Measurements from ENCODE around the gene POFUT1.
"Not testable (repeated sequence)": the region's sequence is repeated elsewhere in the genome, so short reads cannot be mapped to it uniquely, and the experiment has no call there.

Gene POFUT1

GRCh38 chr20:32189123-32189410 lies 18.6 kb upstream of the POFUT1 start:
- no peak for DNase-seq (ENCODE audit: low read depth)

DNA sequence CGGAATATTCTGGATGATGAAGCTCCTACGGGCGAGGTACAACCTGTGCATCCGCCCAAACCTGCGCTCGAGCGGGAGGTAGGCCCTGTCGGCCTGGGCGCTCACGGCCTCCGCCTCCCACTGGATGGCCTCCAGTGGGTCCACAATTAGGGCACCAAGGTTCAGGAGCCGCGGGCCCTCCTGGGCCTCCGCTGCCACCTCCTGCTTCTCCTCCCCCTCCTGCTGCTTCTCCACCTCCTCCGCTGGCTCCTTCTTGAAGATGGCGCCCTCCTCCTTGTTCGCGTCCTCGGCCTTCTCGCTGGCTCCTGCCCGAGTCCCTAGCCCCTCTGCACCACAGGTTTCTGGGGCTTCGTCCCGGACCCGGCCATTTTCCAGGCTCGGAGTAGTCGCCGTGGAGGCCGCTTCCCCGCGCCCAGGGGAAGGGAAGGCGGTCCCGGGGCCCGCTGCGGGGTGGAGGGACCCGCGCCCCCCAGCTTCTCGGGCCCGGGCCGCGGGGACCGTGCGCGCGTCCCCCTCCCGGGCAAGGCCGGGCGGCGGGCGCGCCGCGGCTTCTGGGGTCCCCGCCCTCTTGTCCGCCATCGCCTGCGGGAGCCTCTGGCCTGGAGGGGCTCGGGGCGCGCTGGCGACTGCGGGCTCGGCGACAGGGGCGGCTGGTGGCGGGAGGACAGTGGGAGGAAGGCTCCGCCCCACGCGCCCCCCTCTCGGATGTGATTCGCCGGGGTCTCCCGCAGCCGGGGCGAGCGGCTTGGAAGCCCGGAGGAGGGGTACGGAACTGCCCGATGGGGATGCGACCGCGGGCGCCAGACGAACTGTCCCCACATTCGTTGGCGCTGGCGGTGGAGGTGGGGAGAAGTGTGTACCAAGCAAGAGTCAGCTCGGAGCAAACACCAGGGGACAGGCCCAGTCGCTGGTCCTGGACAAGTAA lies 17.7 kb upstream of the POFUT1 start:
- DNase-seq (ENCODE audit: low read depth) = no peak

DNA sequence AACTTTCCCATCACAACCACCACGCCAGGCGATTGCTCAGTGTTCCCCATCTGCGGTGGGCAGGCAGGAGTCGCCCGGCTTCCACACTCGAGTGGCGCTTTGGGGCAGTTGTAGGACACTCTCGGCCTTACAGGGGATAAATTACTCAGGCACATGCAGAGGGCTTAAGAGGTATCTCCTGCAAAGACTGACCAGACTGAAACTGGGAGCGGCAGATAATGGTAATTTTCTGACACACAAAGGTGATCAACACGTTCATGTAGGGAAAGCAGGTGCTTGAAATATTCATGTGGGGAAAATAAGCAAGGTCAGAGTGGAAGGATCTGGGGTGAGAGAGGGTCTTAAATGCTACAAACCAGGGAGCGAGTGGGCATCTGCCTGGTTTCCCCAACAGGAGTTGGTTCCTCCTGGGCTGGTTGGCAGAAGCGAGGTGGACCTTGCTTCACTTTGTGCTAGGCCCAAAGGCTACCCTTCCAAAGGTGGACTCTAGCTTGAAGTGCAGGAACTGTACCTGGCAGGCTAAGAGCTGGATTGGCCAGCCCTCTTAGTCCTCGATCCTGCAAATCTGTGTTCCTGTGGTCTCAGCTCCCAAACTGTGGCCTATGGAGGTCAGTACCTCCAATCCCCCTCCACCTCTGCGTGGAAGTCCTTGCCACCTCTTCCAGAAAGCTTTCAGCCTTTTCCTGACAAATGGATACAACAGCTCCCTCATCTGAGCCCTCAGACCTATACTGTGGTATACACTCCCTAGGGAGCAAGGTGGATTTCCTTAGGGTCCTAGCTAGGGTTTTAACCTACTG lies 16.9 kb upstream of the POFUT1 start:
- no peak for DNase-seq (ENCODE audit: low read depth)

DNA sequence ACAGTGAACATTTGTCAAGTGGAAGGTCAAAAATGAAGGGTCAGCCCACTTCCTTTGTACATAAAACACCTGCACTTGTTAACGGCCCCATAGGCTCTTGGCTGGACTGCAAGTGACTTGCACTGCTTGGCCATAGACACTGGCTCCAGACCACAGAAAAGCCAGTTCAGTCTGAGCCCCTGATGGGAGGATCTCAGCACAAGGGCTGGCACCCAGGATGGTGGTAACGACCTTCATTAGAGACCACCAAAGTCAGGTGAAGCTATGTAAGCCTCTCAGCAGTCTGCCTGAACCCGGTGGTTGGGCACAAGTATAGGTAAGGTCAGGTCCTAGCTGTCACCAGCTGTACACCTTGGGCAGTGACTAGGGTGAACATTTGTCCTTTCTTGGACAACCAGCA lies 16.3 kb upstream of the POFUT1 start:
- DNase-seq (ENCODE audit: low read depth) = no peak

GRCh38 chr20:32191873-32192272 lies 15.8 kb upstream of the POFUT1 start:
- DNase-seq (ENCODE audit: low read depth) = no peak

GRCh38 chr20:32192698-32193097 lies 15.0 kb upstream of the POFUT1 start:
- no peak for DNase-seq (ENCODE audit: low read depth)

DNA sequence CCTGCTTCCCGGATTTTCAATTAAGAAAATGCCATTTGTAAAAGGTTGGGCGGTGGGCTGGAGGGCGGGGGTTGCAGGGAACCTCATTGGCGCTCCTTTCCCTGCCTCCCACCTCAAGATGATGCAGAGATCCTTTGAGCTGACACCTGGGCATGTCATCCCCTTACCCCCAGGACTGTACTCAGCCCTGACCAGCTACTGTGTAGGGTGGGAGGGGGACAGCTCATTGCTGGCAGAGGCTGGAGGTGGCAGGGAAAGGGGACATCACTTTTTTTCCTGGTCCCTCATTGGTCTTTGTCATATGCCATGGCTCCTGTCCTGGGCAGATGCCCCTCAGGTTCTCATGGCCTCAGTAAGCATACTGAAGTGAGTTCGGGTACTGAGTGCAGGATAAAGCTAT lies 14.3 kb upstream of the POFUT1 start:
- not testable (repeated sequence) for DNase-seq (ENCODE audit: low read depth)

DNA sequence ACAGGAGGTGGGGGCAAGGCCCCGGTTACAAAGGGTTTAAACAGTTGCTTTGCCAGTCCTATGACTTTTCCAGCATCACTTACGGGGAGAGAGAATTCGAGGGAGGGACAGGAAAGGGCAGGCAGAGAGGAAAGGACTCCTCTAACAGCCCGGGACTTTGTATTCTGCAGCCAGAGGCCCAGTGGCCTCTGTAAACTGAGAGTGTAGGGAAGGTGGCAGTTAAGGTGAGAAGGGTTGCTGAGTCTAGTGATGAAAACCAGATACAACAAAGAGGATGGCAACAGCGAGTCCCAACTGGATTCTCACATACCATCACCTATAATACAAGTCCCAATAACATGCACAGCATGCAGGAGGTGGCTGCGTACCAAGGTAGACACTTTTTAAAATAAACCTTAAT lies 13.7 kb upstream of the POFUT1 start:
- no peak for DNase-seq (ENCODE audit: low read depth)

- DNase-seq (ENCODE audit: low read depth) = no peak
Measured at GRCh38 chr20:32195581-32195980, 12.1 kb upstream of the POFUT1 start.

- DNase-seq (ENCODE audit: low read depth) = not testable (repeated sequence)
Measured at GRCh38 chr20:32196613-32197012, 11.1 kb upstream of the POFUT1 start.

DNA sequence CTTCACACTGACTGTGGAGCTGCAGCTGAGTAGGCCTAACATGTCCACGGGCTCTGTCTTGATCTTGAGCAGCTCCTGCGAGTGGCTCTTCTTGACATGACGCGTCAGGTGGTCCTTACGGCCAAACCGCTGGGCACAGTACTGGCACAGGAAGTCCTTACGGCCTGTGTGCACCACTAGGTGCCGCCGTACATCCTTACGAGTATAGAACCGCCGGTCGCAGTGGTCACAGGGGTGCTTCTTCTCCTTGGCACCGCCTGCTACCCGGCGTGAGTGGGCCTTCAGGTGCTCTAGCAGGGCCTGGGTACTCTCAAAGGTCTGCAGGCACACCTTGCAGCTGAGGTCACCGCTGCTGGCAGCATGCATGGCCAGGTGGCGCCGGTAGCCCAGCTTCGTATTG lies 10.5 kb upstream of the POFUT1 start:
- DNase-seq (ENCODE audit: low read depth) = not testable (repeated sequence)

DNA sequence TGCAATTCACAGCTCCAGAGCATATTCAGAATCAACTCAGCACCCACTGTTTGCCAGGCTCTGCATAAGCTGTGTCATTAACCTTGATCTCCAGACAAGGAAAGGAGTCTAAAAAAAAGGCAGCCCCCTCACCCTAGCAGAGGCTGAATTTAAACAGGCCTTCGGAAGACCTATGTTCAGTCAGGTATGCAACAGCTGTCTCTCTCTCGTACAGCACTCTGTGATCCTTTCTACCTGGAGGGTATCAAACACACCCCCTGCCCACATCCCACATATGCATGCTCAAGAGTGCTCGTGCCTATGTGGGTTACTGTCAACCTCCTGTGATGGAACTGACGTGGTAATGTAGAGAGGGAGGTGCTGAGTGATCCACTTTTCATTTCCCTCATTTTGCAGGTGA lies 8.7 kb upstream of the POFUT1 start:
- DNase-seq (ENCODE audit: low read depth) = no peak

DNA sequence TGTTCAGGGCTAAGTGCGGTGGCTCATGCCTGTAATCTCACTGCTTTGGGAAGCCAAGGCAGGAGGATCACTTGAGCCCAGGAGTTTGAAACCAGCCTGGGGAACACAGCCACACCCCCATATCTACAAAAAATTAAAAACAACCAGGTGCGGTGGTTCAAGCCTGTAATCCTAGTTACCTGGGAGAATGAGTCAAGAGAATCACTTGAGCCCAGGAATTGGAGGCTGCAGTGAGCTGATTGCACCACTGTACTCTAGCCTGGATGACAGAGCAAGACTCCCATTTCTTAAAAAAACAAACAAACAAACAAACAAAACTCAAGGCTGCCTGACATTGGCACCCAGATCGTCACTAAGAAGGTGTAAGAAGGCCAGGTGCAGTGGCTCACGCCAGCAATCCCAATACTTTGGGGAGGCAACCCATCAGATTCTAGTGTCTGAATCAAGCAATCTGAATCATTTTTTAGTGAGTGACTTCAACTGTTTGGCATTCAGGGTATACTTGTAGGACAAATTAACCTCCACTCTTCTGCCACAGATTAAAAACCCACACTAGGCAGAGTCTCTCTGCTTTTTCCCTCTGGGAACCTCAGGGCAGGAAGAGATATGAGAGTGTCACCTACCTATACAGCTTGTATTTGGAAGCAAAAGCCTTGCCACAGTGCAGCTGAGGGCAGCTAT lies 6.2 kb upstream of the POFUT1 start:
- no peak for DNase-seq (ENCODE audit: low read depth)

- no peak for DNase-seq (ENCODE audit: low read depth)
Measured at GRCh38 chr20:32201977-32202363, 5.7 kb upstream of the POFUT1 start.

GRCh38 chr20:32203356-32204204 lies 4.1 kb upstream of the POFUT1 start:
- DNase-seq (ENCODE audit: low read depth) = no peak

DNA sequence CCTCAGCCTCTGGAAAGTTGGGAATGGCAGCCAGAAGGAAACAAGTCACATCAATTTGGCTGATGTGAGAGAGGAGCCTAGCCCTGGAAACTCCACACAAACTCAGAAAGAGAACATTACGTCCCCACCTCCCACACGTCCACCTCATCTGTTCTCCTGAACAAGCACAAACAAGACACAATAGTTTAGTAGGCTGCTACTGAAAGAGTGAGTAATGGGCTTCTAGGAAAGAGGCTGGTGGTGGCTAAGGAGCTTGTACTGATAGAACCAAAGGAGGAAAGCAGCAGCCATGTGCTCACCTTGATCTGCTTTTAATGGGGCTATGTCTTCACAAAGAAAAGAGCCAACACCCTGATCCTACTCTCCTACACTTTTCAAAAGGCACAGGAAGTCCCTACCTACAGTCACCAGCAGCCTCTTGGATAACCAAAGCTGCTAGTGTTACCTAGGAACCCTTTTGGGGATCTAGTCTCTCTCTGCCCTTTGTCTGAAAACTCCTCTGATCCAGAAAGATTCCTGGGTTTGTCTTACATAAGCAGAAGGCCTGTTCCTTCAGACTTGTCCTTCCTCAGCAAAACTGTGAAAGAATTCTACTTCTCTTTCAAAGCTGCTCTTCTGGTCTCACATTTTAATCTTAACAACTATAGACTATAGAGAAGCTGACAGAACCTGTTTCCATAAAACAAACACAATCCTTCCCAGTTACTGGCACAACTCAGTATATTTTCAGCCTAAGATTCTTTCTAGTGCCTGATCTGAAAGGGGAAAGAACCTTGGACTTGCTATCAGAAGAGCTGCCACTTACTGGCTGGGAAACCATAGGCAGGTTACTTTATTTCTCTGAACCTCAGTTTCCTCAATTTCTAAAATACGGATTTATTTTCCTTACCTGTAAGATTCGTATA lies 3.2 kb upstream of the POFUT1 start:
- no peak for DNase-seq (ENCODE audit: low read depth)

DNA sequence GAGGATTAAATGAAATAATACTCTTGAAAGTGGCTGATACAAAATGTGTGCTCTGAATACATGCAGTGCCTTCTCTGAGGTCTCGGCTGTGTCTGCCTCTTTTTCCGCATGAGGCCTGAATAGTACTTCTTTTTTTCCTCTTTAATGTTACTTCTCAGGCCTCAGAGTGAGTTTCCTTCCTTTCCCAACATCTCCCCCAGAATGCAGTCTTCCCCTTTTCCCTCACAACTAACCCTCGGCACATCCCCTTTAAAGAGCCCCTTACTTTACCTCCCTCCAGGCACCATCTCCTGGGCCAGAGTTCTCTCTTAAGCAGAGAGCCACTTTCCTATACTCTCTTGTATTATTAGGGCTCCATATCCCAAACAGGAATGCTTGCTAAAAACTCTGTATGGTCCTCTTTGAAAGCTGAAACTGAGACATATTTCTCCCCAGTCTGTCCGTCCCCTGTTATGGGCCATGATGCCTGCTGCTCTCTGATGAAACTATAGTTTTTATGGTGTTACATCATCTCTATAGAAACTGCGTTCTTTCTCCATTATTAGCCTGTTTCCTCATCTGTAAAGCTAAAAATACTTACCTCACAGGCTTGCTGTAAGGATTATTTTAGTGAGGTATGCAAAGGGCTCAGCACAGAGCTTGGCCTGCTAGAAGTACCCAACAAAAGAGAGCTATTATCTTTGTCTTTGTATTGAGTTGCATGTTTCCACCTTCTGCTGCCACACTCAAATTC lies 2.4 kb upstream of the POFUT1 start:
- no peak for DNase-seq (ENCODE audit: low read depth)

DNA sequence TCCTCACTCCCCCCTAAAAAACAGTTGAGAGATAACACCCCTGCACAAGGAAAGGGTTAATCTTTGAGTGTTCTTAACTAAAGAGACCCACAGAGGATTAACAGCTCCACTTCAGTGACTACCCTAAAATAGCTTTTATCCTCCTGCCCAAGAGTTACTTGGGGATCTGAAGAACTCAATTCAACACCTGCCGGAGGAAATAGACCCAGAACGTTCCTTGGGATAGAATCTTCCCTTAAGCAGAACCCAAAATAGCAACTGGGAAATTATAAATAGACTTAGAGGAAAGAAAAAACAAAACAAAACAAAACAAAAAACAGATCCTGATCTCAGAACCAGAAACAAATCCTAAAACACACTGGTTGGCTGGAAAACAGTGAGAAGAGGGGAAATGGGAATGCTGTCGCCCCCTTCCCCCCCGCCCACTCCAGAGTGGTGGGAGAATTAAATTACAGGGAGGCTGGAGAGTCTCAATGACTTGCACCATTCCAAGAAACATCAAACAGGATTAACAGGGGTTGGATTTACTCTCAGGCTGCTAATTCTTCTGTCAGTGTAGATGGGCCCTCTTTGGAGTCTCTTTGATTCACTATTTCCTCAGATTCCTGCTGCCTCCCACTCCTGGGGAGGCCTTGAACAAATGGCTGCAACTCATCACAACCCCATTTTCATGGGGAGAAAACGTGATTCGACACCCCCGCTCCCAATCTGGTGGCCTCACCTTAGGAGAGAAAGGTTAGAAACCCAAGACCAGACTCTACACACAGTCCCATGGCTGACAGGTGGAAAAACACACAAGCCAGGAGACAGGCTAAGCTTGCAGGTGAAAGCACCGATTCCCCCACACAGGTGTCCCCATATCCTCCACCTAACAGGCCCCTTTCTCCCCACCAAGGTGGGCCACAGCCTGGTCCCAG lies 1.6 kb upstream of the POFUT1 start:
- no peak for DNase-seq (ENCODE audit: low read depth)

All from non-pigmented ciliary epithelial cell (primary cell).